GM10266 (cell line): ENCODE results near the gene TPRG1L.

Source experiments
- DNase-seq: peaks from one replicate; pipeline ENCODE4 v3.0.0; 2012; ENCODE audit errors: extremely low spot score
- TF ChIP-seq, protein P1 (sequence below): IDR thresholded peaks from 2 replicates; pipeline ENCODE4 v1.5.1; 2012; ENCODE audit warnings: mild to moderate bottlenecking, low read depth; ENCODE audit not compliant: control insufficient read depth, insufficient read depth; ENCODE audit errors: missing control alignments

TPRG1L gene

DNA sequence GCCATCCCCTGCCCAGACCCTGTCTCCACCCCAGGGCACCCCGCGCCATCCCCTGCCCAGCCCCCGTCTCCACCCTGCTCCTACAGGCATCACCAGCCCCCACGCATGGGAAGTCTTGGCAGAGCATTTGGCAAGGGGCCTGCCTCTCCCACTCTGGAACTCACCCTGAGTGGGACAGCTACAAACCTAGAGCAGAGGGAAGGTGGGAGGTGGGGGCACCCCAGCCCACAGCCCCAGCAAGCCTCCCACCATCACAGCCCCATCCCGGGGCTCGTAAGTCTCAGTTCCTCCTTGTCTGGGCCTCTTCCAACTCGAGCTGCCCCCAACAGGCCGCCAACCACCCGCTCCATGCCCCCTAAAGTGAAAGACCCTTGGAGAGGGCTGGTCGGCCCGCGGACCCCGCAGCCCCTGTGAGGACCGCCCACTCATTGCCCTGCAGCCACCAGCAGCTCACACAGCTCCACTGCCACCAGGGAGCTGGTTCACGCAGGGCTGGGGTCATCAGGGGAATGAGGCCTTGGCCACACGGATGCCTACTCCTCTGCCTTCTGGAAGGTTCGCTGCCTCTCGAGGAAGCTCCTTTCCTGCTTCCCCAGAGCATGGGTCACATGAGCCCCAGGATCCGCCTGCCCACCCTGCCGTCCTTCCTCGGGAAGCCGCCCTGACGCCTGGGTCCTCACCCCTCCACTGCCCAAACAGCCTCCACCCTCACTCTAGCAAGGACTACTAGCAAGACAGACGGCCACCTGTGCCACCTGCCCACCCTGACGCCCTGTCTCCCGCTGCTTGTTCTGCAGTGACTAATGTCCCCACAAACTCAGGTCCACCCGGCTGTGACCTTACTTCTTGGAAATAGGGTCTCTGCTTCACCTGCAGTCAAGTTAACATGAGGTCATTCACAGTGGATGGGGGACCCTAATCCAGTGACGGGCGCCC lies 27.9 kb upstream of the TPRG1L start:
- TF ChIP-seq, protein P1, sequence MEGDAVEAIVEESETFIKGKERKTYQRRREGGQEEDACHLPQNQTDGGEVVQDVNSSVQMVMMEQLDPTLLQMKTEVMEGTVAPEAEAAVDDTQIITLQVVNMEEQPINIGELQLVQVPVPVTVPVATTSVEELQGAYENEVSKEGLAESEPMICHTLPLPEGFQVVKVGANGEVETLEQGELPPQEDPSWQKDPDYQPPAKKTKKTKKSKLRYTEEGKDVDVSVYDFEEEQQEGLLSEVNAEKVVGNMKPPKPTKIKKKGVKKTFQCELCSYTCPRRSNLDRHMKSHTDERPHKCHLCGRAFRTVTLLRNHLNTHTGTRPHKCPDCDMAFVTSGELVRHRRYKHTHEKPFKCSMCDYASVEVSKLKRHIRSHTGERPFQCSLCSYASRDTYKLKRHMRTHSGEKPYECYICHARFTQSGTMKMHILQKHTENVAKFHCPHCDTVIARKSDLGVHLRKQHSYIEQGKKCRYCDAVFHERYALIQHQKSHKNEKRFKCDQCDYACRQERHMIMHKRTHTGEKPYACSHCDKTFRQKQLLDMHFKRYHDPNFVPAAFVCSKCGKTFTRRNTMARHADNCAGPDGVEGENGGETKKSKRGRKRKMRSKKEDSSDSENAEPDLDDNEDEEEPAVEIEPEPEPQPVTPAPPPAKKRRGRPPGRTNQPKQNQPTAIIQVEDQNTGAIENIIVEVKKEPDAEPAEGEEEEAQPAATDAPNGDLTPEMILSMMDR, result no peak
- no peak for DNase-seq

DNA sequence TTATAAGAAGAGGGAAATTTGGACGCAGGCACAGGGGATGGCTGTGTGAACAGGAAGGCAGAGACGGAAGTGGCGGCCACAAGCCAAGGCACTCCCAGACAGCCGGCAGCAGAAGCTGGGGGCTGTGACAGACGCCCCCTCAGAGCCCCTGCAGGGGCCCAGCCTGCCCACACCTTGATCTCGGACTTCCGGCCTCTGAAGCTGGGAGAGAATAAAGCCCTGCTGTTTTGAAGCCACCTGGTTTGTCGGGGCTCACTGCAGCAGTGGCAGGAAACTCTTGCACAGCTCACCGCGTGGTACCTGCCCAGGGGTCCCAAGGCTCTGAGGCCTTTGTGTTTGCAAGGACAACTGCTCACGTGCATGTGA lies 27.2 kb upstream of the TPRG1L start:
- no peak for DNase-seq
- TF ChIP-seq, protein P1, result no peak

DNA sequence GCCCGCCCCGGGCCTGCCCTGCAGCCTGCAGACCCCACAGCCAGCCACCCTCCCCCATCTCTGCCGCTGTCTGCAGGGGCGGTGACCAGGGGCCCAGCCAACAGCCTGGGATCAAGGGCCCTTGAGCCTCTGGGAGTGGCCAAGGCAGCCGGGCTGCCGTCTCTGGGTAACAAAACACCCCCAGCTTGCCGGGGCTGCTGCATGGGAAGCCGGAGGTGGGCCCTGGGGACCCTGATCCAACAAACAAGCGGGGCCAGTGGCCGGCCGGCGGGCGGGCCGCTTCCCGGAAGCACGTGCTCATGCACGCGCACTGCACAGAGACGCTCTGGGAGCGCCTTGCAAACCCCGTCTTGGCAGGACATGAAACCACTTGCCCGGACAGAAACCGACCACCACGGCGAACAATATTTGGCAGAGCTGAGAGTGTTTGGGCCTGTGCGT lies 26.7 kb upstream of the TPRG1L start:
- TF ChIP-seq, protein P1, result no peak
- no peak for DNase-seq

DNA sequence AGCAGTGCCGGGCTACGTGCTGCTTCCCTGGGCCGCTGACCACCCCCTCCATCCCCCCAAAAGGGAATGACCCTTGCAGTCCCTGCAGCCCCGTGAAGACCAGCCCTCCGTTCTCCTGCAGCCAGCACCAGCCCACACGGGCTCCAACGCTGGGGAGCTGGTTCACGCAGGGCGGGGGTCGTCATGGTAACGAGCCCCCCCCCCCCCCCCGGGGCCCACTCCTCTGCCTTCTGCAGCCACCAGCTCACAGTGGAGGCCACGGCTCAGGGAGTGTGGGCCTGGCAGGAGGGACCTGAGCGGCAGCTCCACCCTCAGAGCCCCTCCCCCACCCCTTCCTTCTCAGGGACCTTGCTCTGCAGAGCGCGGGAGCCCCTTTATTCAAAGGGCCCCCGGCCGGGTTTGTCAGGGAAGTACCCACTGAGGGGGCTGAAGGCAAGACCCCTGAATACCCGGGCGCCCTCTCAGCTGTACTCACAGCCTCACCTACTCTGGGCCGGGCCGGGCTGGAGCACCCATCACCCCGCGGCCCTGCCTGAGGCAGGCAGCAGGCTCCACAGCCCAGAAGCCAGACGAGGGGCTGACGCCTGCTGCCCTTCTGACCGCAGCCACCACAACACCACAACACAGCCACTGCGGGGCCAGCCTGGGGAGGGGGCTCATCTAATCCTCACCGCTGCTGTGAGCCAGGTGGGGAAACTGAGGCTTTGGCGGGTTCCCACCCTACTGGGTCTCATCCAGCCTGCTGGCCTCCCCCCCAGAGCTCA lies 26.1 kb upstream of the TPRG1L start:
- TF ChIP-seq, protein P1, result no peak
- DNase-seq, result no peak

DNA sequence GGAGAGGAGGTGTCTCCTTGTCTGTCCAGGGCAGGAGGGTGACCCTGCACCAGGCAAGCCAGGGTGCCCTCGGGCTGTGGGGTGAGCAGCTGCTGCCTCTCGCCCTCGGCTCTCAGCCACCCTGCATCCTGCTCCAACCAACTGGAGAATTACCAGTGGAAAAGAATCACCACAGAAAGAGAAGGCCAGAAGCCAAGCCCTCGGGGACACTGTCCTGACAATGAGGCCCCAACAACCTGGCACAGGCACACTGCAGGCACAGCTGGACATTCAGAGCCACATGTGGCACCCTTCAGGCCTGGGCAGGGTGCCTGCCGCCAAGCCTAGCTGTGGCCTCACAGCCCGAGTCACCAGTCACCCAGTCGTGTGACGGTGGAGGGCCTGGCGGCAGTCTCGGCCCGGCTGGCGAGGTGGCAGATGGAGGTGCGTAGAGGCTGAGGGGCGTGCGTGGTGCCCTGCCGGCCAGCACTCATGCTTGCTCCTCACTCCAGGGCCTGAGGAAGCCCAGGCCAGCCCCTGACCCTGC lies 25.5 kb upstream of the TPRG1L start:
- TF ChIP-seq, protein P1, result no peak
- no peak for DNase-seq

DNA sequence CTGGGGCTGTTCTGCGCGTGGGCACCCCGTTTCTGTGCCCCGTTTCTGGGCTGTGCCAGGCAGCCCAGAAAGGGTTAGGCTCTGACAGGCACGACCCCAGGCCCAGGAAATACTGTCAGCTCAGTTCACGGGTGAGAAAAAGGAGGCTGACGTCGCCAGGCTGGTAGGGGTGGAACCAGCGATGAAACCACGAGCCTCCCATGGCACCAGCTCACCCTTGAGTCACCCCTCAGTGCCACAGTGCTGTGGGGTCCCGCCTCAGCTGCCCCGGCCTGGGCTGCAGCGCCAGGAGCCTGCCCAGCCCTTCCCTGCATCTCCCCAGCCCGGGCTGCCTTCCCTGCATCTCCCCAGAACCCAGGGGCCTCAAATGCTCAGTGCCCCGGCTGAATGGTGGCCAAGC lies 25.0 kb upstream of the TPRG1L start:
- DNase-seq, result no peak
- TF ChIP-seq, protein P1, result no peak
